HG03565 (cell line): ENCODE results near the gene OSCAR.

Source experiments
- ATAC-seq: cut with Tn5 transposase; IDR thresholded peaks from one replicate; pipeline ENCODE4 v1.9.1; 2021; ENCODE audit warnings: mild to moderate bottlenecking, moderate library complexity; ENCODE audit not compliant: unreplicated experiment

The OSCAR gene

GRCh38 chr19:54100561-54100960 lies at the start of gene OSCAR:
Gene OSCAR, minus strand, starts transcription at chr19:54100803. Its CDS starts 11 bp downstream, at chr19:54100792.
- ATAC-seq: no peak

- ATAC-seq: no peak
Measured at GRCh38 chr19:54149021-54149812, 48.6 kb upstream of the OSCAR start.

GRCh38 chr19:54148158-54148557 lies 47.6 kb upstream of the OSCAR start:
- no peak for ATAC-seq

GRCh38 chr19:54147676-54148075 lies 47.1 kb upstream of the OSCAR start:
- ATAC-seq: no peak

GRCh38 chr19:54145541-54146158 lies 45.0 kb upstream of the OSCAR start:
- no peak for ATAC-seq

- no peak for ATAC-seq
Measured at GRCh38 chr19:54142166-54142780, 41.7 kb upstream of the OSCAR start.

GRCh38 chr19:54141356-54141755 lies 40.8 kb upstream of the OSCAR start:
- ATAC-seq: no peak

GRCh38 chr19:54138489-54139256 lies 38.1 kb upstream of the OSCAR start:
- ATAC-seq: no peak

GRCh38 chr19:54137699-54138488 lies 37.3 kb upstream of the OSCAR start, which contains the start of gene CNOT3:
Gene CNOT3, plus strand, starts transcription at chr19:54137762. Its CDS starts 5,217 bp downstream, at chr19:54142979.
- ATAC-seq: no peak

- ATAC-seq: peak; percentile 73
Measured at GRCh38 chr19:54136864-54137698, 36.5 kb upstream of the OSCAR start.

GRCh38 chr19:54136086-54136863 lies 35.7 kb upstream of the OSCAR start:
- no peak for ATAC-seq

GRCh38 chr19:54133957-54134590 lies 33.5 kb upstream of the OSCAR start:
- ATAC-seq: no peak

- no peak for ATAC-seq
Measured at GRCh38 chr19:54133312-54133956, 32.8 kb upstream of the OSCAR start.

- ATAC-seq: no peak
Measured at GRCh38 chr19:54129617-54129996, 29.0 kb upstream of the OSCAR start.

- no peak for ATAC-seq
Measured at GRCh38 chr19:54128796-54129616, 28.4 kb upstream of the OSCAR start.

GRCh38 chr19:54128441-54128725 lies 27.8 kb upstream of the OSCAR start:
- ATAC-seq: no peak
